Right kidney (tissue), 1 donor: Measurements from ENCODE around the gene KCMF1.

Experiments used
- DNase-seq: peaks from one replicate; pipeline ENCODE4 v3.0.0-alpha.2; 2016

KCMF1 gene

GRCh38 chr2:85022232-85022631 is 51.3 kb downstream of the KCMF1 start:
- no peak for DNase-seq

- DNase-seq = no peak
These were observed 53.5 kb downstream of the KCMF1 start for GRCh38 chr2:85024372-85025047.

DNA sequence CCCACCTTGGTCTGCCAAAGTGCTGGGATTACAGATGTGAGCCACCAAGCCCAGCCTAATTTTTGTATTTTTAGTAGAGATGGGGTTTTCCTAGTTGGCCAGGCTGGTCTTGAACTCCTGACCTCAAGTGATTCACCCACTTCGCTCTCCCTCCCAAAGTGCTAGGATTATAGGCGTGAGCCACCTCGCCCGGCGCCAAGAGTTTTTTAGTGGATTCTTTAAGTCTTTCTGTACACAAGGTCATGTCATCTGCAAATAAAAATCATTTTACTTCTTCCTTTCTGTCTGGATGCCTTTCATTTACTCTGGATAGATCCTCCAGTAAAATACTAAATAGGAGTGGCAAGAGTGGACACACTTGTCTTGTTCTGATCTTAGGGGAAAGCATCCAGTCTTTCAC is 61.7 kb downstream of the KCMF1 start:
- no peak for DNase-seq

DNA sequence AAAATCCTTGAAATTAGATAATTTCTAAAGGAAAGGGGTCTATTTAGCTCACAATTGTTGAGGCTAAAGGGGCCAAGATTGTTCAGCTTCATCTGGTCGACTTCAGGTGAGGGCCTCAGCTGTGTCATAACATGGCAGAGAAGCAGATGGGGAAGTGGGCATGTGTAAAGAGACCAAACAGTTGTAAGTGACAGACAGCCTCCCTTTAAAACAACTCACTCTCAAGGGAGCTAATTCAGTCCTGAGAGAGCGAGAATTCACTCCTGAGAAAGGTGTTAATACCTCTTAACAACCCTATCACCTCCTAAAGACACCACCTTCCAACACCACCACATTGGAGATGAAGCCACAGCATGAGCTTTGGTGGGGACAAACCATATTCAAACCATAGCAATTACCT is 62.4 kb downstream of the KCMF1 start:
- DNase-seq = no peak

GRCh38 chr2:85034158-85034557 is 63.2 kb downstream of the KCMF1 start:
- no peak for DNase-seq

DNA sequence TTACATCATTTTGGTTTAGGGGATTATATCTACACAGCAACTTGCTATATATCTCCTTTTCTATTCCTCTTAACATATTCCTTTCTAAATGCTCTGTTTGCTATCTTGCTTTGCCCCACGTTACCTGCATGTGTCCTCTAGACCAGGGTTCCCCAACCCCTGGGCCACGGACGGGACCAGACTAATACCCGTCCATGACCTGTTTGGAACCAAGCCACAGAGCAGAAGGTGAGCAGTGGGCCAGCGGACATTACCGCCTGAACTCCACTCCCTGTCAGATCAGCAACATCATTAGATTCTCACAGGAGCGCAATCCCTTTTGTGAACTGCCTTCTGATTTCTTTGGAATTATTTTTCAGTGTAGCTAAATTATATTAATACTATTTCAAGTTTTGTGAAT is 66.7 kb downstream of the KCMF1 start:
- no peak for DNase-seq

GRCh38 chr2:85042330-85042729 is 71.4 kb downstream of the KCMF1 start:
- DNase-seq = no peak

- no peak for DNase-seq
These were observed 77.6 kb downstream of the KCMF1 start for GRCh38 chr2:85048534-85048933.

DNA sequence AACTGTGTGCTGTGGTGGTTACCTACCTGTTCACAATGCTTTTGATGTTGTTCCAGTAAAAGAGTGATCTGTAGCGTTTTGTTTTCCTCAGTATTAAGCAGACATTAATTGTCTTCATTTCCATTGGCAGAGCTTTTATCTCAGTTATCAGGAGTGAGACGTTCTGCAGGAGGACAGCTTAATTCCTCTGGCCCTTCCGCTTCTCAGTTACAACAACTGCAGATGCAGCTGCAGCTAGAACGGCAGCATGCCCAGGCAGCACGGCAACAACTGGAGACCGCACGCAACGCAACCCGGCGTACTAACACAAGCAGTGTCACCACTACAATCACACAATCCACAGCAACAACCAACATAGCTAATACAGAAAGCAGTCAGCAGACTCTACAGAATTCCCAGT is 78.3 kb downstream of the KCMF1 start:
- no peak for DNase-seq

DNA sequence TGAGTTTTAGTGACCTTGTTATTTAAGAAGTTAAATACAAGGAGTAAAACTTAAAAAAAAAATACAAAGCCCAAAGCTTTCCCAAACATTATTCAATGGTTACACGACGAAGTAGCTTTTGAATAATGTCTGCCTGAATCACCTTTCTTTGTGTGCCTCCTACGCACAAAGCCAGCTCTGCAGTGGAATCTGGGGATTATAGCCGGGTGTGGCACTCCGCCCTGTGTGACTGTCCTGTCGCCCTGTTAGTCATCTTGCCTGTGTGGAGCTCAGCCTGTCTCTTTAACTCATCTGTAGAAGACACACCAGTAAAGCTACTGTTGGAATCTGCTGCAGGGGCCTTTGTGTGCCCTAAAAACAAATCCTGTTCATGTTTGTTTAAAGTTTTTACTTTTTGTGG is 82.8 kb downstream of the KCMF1 start:
- no peak for DNase-seq

- no peak for DNase-seq
These were observed 86.4 kb downstream of the KCMF1 start for GRCh38 chr2:85057226-85057962.

DNA sequence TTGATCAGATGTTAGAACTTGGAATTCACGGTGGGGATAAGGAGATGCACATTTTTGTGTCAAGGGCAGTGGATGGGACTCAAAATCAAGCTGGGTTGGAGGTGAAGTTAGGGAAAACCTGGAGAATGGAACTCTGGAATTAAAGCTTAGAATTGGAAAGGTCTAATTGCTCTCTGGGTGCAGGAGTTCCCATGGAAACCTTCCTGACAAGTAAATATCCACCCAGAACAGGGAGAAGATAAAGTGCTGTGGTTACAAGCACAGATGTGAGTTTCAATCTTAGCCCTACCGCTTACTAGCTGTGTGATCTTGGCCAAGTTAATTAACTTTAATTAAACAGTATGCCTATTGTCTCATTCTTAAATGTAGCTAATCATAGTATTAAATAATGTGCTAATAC is 90.9 kb downstream of the KCMF1 start:
- no peak for DNase-seq

DNA sequence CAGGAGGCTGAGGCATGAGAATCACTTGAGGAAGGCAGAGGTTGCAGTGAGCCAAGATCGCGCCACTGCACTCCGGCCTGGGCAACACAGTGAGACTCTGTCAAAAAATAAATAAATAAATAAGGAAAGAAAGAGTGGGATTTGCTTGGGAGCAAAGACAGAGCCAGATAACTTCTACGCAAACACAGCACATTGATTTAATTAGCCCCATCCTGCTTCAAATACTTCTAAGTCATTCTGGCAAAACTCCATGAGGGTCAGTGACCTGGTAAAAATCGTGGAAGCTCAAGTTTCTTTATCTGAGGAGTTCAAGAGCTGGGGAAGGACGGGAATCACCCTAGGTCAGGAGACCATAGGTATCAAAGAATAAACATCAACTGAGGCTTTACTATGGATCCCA is 91.6 kb downstream of the KCMF1 start:
- DNase-seq = no peak

GRCh38 chr2:85063981-85064599 is 93.1 kb downstream of the KCMF1 start:
- no peak for DNase-seq

GRCh38 chr2:85064927-85065577 is 94.1 kb downstream of the KCMF1 start:
- DNase-seq = no peak

- no peak for DNase-seq
These were observed 95.2 kb downstream of the KCMF1 start for GRCh38 chr2:85066006-85066740.

GRCh38 chr2:85066874-85067351 is 96.0 kb downstream of the KCMF1 start:
- peak; percentile 69 for DNase-seq

- DNase-seq = no peak
These were observed 100.1 kb downstream of the KCMF1 start for GRCh38 chr2:85071096-85071495.

GRCh38 chr2:85073033-85073432 is 102.1 kb downstream of the KCMF1 start:
- DNase-seq = no peak

DNA sequence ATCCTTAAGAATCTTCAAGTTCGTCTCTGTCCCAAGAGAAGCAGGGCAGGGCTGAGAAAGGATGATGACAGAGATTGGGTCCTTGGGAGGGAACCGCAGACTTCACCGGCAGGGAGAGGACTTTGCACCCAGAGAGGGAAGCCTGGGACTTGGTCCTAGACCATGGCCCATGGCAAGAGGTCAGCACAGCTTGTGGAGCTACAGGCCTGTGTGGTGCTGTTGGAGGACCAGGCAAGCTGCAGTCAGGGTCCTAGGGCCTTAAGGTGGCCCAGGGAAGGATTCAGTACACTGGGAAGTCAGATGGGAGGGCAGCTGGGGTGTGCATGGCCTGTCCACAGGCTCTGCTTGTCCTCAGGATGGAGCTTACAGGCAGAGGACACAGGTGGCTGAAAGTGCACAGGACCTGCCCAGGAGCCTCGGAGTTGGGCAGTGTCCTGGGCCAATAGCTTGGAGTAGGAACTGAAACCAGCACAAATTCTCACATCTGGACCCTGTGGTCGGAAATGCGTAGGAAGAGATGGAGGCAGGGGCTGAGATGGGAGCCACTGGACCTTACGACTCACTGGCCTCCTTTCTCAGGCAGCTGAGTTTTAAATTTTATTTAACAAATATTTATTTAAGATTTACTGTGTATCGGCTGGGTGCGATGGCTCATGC is 105.8 kb downstream of the KCMF1 start:
- DNase-seq = no peak

DNA sequence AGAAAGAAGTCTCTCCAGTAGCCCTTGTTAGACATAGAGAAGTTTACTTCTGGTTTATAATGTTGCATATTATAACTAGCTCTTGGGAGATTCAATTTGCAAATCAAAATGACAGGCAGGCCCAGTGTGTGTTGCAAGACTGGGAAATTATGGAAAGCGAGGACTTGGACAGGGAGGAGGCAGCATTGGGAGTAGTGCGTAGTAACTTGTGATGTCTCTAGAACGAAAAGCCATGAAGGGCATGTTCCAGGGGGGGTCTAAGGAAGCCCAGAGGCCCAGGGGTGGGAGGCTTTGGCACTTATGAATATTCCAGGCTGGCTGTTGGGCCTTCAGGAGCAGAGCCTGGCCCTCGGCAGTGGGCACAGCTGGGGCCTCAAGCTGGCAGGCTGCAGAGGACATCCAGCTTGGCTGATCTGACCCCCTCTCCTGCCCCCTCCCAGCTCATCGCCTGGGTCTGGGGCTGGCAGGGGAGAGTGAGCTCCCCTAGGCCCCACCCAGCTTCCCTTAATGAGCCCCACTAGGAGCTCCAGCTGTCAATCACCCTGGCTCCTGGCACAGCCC is 107.0 kb downstream of the KCMF1 start:
- no peak for DNase-seq
